Activated CD8-positive, alpha-beta memory T cell treated with anti-CD3 and anti-CD28 coated beads, Interleukin-2, amount 50 U/mL, for 1 hour (primary cell): ENCODE measurements around the gene TBXA2R.
A peak's percentile ranks its signal among the peaks of the same experiment; 100 is the strongest.
"Not testable (repeated sequence)": the region's sequence is repeated elsewhere in the genome, so short reads cannot be mapped to it uniquely, and the experiment has no call there.

ENCODE experiments used
- DNase-seq: peaks from one replicate; pipeline ENCODE4 v3.0.0-alpha.2; 2020; ENCODE audit errors: extremely low read depth

The TBXA2R gene

DNA sequence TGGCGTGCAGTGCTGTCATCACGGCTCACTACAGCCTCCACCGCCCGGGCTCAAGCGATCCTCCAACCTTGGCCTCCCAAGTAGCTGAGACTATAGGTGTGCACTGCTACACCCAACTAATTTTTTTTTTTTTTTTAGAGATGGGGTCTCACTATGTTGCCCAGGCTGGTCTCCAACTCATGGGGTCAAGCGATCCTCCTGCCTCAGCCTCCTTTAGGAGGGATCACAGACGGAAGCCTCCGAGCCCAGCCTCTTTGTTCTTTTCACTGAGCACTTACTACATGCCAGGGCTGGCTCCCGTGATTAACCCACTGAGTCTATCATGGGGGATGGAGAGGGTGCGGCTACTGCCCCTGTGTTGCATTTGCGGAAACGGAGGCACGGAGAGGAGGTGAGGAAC is 32.8 kb upstream of the TBXA2R start:
- DNase-seq, result no peak

DNA sequence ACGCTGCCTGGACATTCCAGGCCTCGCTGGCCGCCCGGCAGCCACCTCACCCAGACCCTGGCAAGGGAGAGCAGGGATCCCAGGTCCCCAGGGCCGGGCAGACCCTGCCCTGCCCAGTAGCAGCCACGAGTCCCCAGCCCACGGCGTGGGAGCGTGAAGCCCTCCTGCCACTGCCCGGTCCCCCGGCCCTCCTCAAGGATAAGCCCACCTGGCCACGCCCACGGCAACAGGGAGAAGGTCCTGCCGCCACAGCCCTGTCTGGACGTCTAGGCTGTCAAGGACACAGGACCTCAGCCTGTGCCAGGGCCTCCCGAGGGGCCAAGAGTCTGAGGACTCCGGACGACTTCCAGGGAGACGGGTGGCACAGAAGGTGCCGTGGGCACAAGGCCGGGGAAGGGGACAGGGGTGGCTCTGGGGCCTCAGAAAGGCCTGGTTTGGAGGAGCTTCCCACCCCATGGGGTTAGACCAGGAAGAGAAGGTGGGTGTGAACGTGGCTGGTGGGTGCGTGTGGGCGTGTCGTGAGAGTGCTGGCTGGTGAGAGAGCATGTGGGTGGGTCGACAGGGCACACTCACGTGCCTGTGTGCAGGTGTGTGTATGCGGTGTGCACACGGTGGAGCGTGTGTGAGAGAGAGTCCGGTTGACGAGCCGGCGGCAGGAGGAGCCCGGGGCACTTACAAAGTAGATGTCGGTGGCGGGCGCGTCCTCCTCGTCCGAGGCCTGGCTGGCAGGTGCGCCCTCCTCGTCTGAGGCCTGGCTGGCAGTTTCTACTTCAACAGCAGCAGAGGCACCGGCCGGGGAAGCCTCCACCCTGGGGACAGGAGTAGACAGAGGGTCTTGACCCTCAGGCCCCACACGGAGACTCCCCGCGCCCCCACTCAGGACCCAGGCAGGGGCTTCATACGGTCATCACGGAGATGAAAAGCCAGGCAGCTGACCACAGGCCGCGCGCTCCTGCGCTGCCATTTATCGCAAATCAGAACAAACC is 31.8 kb upstream of the TBXA2R start:
- DNase-seq, result no peak

GRCh38 chr19:3637621-3638020 is 30.9 kb upstream of the TBXA2R start:
- no peak for DNase-seq

- no peak for DNase-seq
These were observed 30.3 kb upstream of the TBXA2R start for GRCh38 chr19:3636962-3637361.

DNA sequence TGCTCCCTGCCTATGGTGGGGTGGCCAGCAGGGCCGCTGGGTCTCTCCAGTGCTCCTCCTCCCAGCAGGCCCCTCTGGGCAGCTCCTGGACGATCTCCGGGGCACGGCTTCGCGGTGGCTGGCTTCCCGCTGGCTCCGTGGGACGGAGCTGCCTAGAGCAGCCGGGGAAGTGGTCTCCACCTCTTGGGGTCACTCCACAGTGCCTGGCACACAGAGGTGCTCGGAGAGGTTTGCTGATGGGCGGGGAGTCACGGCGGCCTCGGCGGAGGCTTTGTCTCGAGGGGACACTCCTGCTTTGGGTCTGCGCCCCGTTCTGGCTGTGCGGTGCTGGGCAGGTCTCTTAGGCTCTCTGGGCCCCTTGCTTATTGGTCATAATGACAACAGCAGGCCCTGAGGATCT is 29.8 kb upstream of the TBXA2R start:
- DNase-seq, result no peak

DNA sequence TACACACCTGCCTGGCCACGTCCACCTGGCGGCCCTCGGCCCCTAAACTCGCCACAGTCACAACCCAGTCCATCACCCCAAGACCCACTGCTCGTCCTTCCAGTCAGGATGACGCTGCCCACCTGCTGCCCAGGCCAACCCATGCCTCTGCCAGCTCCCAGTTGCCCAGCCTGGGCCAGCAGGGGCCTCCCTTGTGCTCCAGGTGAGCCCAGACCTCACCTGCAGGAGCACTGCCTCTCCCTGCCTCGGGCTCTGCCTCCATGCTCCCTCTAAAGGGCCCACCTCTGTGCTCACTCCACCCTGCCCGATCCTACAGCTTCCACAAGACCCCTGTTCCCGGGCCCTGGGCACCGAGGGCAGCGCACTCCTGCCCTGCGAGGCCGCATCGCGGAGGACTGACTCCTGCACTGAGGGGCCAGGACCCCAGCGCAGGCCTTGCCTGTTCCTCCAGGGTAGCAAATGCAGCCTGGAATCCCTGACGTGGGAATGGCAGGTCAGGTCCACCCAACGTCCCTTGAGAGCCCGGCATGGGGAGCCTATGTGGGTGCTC is 27.9 kb upstream of the TBXA2R start:
- DNase-seq, result no peak

DNA sequence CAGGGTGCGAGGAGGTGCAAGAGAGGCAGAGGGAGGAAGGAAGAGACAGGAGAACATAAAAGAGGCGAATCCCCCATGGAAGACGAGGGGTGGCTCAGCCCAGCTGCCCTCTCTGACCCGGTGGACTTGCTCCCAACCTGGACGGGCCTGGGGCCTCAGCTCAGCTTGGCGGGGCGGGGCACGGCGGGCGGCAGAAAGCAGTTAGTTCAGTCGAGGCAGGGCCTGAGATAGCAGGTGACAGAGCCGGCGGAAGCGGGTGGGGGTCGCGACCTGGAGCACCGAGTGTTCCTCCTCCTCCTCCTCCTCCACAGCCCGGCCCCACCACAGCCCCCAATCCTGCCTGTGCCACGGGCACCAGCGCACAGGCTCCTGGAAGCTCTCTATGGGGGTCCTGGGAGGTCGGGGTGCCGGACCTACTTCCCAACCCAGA is 26.9 kb upstream of the TBXA2R start:
- DNase-seq, result no peak

GRCh38 chr19:3632739-3633558 is 26.3 kb upstream of the TBXA2R start:
- no peak for DNase-seq

GRCh38 chr19:3632098-3632497 is 25.4 kb upstream of the TBXA2R start:
- DNase-seq, result no peak

DNA sequence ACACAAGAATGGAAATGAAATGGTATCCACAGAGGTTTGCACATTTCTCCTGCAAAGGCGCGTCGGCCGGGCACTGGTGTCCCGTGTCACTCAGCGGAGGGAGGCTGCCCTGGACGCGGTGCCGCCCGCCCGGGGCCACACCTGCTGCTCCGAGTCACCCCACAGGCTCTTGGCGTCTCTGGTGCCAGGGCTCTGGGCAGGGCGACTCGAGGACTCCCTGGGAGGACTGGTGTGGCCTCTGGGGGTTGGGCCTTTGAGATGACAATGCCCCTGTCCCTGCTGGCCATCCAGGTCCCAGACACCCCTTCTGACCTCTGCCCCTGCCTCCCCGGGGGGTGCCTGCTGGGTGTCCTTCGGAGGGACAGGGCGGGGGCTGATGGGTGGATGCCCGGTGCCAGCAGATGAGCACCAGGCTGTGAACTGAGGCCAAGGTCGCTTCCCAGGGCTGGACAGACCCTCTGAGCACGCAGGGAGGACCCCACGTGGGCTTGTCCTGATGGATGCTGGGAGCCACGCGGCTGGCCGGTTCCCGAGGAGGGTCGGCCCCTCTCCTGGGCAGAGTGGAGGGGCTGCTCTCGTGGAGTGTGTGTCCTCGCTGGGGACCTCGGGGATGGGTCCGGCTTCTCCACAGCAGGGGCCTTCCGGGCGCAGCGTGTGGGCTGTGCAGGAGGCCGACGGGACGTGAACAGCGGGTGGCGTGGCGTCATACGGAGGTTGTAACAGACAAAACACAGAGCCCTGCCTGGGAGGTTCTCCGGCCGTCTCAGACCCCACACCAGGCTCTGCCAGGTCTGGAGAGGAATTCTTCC is 24.6 kb upstream of the TBXA2R start:
- no peak for DNase-seq

DNA sequence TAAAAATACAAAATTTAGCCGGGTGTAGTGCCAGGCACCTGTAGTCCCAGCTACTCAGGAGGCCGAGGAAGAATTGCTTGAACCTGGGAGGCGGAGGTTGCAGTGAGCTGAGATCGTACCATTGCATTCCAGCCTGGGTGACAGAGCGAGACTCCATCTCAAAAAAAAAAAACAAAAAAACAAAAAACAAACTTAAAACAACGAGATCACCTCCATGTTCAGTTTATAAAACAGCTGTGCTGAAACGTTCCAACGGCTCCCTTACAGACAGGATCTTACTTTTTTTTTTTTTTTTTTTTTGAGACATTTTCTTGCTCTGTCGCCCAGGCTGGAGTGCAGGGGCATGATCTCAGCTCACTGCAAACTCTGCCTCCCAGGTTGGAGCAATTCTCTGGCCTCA is 22.1 kb upstream of the TBXA2R start:
- DNase-seq, result not testable (repeated sequence)

GRCh38 chr19:3627351-3627723 is 20.7 kb upstream of the TBXA2R start:
- DNase-seq, result no peak

DNA sequence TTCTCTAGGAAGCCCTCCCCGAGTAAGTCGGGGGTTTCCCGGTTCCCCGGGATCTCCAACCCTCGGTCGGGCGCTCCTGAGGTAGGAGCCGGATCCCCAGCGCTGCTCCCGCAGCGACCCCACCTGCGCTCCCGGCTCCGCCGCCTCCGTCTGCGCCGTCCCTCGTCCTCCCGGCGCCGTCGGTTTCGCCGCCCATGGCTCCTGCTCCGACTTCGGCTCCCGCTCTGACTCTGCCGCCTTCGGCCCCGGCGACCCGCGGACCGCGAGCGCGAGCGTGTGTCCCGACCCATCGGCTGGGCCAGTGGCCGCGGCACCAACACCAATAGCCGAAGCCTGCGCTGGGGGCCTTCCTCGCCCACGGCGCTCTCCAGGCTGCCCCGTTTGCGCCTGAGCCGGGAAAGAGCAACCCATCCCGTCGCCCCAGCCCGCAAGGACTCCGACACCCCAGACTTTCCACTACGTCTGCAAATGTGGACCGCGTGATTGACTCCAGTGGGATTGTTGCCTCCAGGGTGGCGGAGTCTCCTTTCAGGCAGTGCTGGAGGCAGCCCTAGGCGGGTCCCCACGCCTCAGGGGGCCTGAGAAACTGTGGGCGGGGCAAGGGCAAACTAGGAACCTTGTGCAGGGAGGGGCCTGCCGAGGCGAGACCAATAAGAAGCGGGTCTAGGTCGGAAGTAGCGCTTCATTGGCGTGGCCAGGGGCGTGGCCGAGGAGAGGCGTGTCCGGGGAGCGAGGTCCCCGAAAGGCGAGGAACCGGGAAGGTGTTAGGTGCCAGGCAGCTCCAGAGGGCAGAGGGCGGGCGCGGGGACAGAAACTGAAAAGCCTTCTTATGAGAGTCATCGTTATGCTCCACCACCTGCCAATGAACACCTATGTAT is 20.0 kb upstream of the TBXA2R start, which contains the start of gene CACTIN:
CACTIN (minus strand) TSS at position 318 of the 878 bp plus-strand sequence; CDS start at position 290, 28 bp downstream.
- DNase-seq, result peak; percentile 96

DNA sequence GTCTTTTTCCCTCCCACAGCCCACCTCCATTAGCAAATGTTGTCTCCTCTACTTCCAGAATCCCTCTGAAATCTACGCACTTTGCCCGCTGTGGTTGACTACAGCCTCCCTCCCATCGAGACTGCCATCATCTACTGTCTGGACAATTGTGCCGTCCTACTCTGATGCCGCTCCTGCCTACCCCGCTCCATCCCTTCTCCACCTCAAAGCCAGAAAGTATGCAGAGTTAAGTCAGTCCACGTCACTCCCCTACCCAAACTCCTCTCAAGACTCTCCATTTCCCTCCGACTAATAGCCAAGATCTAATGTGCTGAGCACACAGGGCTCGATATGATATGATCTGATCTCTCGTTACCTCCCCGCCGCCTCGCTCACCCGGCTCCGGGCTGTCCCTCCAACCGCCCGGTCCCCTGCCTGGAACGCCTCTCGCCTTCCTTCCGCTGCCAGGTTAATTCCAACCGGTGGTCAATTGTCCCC is 19.4 kb upstream of the TBXA2R start:
- no peak for DNase-seq

GRCh38 chr19:3623716-3624115 is 17.0 kb upstream of the TBXA2R start:
- DNase-seq, result no peak

- DNase-seq, result no peak
These were observed 15.5 kb upstream of the TBXA2R start for GRCh38 chr19:3622224-3622623.

DNA sequence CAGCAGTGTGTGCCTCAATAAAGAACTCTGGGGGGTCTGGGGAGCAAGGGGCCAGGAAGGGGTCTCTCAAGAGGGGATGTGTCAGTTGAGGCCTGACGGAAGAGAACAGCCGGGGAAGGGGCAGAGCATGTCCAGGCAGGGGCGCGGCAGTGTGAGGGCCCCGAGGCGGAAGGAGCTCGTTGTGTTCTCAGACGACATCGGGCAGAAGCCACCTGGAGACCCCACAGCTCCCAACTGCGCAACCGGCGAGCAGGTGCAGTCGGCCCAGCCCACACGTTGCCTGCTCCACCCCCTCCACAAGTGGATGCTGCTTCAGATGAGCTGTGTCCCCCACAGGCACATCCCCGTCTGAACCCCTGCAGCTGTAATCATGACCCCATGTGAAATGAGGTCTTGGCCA is 15.0 kb upstream of the TBXA2R start:
- no peak for DNase-seq

- DNase-seq, result no peak
These were observed 14.3 kb upstream of the TBXA2R start for GRCh38 chr19:3620817-3621547.

DNA sequence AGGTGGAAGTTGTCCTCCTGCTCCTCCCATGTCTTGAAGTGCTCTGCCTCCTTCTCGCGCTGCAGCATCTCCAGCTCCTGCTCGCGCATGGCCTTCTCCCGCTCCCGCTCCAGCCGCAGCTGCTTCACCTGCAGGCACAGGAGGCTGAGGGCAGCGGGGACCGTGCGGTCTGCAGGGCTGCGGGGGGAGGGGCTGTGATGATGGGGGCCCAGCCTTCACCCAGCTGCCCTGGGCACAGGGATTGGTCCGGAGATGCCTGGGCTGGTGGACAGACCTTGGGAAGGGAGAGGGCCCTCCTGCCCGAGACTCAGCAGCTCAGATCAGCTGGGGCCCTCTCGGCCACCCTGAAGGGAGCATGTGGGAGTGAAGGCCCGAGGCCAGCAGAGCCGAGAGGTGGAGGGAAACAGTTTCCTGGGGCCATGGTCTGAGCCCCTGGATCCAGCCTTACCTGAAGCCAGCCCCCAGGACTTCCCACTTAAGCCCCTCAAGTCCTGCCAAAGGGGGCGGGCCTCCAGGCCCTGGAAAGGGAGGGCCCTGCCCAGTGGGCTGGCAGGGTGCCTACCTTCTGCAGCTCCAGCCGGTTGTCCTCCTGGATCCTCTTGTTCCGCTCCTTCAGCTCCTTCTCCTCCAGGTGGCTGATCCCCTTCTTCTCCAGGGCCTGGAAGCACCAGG is 13.6 kb upstream of the TBXA2R start:
- DNase-seq, result no peak
